NCI-H774 (cell line): ENCODE results near the gene NAT8L.

Experiments used
- DNase-seq: peaks from one replicate; lab custom pipeline; 2025; lab: John Stamatoyannopoulos, UW

The NAT8L gene

DNA sequence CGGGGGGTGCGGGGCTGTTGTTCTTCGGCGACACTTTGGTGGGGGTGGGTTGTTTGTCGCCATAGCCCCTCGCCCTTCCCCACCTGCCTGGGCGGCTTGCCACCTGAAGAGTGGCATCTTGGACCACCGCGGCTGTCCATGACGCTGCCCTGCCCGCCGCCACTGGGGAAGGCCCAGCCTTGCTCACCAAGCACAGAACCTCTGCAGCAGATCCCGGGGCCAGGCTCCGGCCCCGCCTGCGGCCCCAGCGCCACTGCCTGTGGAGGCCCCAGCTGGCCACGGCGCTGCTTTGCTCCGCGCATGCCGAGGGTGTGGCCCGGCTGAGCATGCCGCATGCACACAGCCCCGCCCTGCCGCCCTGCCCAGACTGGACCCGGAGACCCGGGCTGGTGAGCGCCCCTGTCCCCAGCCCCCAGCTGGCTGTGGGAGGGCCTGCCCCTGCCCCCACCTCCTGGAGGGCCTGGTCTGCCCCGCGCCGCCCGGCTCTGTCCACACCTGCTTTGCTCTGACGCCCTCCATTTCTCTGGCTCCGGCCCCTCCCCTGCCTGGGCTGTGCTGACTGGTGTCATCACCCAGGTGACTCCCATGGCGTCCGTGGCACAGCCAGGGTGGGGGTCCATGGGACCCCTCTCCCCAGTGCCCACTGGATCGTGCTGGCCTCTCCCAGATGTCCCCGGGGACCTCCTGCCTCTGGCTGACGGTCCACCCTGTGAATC, 5.3 kb downstream of the NAT8L start:
- DNase-seq: no peak

DNA sequence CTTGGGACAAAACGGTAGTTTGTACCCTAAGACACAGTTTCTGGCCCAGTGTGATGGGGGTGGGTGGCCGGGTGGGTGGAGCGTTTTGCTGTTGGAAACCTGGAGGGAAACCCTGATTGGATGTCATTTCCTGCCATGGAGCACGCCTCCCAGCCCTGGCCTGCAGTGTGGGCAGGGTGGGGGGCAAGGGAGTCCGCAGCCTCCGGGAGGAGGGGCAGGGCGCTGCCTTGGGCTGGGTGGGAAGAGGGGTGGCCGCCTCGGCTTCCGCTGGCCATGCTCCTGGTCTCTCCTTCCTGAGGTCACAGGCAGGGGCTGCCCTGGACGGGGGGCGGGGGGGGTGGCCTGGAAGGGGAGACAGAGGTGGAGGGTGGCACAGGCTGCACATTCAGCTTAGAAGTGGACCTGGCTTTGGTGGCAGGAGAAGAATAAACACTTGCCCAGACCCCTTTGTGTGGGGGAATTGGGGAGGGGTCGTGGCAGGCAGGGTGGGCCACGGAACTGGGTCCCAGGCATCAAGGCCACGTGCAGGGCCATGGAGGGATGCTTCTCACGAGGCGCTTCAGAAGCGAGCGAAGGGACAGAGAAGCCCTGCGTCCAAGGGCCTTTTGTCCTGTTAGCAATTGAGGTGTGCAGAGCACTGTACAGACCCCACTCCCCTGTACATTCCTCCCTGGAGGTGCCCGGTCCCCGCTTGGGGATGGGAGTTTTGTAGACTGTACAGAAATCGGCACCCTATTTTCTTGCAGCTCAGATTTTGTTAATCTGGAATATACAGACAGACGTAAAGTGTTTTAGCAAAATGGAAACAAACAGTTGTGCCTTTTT, 6.2 kb downstream of the NAT8L start:
- no peak for DNase-seq

DNA sequence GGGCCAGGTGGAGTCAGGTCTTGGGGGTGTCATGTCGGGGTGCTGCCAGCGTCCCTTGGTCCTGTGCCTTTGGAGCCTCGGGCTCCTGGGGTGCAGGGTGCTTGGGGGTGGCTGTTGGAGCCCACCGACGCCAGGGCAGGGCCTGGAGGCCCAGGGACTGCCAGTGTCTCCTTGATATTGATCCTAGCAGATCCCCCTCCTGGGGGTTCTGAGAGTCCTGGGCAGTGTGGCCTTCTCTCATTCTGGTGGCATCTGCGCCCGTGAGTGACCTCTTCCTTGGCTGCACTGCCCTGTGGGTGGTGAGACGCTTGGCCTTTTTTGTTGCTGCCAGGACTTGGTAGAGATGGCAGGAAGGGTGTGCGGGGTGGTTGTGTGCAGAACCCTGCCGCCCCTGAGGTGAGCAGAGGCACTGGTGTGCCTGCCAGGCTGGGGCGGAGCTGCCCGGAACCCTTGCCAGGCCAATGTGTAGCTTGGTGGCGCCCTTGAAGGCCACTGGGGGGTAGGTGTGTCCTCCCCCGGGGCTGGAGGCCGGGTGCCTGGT, 7.0 kb downstream of the NAT8L start:
- no peak for DNase-seq

DNA sequence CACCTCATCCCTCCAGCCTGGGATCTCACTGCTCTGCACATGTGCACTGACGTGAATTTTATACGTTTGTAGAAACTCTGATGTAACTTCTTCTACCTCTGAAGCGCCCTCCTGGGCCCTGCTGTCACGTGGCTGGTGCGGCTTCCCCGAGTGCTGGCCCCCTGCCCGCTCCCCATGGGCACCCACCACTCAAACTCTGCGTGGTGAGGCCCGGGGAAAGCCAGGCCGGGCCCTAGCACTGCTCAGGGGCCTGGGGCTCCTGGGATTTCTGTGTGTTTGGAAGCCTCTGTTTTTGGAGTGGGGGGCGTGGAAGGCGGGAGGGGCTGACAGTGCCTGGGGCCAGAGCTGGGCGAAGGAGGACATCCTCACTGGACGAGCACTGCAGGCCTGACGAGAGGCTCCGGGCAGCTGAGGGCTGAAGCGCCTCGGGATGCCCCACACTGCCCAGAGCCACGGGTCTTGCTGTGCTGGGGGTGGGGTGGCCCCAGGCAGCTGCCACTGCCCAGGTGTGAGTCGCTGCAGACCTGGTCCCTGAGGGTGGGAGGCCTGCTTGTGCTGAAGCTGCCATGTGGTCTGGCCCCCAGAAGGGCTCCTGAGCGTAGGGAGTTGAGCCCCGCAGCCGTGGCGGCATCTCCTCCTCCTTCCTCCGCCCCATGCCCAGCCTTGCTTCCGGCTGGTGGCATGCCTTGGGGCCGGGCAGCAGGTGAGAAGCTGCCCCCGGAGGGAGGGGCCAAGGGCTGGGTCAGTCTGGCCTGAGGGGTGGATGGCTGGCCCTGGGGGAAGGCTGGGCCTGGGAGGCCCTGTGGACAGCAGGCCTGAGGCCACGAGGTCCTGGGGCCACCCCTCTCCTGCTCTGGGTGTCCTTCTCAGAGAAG, 7.7 kb downstream of the NAT8L start:
- no peak for DNase-seq

DNA sequence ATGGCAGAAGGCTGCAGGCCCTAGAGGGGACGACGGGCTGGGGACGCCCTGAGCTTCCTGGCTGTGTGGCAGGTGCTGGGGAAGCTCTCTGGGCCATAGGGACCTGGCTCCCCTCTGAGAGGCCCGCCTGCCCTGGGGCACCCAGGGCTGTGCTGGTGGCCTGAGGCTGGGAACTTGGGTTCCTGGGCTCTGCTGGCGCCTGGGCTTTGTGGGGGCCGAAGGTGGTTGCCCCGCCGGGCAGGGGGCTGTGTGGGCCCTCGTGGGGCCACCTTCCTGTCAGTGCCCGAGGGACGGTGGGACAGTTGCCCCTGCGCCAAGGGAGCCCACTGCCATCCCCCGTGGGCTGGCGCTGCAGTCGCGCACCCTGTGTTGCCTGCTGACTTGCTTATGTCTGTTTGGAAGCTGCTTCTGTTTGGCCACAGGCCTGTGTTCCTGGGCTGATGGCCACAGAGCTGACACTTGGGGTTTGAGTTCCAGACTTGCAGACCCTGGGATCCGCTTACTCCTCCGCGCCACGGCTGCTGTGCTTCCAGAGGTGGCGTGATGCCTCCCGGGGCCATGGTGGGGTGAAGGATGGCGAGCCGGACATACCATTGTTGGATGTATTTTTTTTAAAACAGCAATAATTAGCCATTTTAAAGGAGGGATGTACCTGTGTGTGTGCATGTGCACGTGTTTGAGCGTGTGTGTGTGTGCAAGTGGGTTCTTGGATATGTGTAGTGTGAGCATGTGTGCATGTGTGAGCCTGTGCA, 8.5 kb downstream of the NAT8L start:
- DNase-seq: no peak

DNA sequence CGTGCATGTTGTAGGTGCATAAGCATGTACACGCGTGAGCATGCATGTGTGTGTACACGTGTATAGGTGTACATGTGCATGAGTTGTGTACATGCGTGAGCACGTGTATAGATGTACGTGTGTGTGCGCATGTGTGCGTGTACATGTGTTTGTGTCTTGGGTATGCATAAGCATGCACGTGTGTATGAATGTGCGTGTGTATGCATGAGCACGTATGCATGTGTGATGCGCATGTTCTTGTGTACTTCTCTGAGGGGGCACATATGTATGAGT, 9.0 kb downstream of the NAT8L start:
- DNase-seq: no peak

DNA sequence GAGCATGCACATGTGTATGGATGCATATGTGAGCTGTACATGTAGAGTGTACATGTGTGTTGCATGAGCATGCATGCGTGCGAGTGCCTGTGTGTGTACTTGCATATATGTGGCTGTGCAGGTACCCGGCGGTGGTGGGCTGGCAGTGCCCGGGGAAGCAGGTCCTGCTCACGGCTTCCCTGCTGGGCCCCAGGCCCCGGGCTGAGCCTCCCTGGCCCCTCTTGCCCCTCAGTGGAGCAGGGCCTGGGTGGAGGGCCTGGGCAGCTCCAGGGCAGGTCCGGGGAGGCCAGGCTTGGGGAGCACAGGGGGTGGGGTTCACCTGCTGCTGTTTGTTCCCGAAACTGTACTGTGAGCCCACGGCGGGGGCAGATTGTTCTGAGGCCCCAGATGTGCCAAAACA, 9.4 kb downstream of the NAT8L start:
- DNase-seq: no peak

DNA sequence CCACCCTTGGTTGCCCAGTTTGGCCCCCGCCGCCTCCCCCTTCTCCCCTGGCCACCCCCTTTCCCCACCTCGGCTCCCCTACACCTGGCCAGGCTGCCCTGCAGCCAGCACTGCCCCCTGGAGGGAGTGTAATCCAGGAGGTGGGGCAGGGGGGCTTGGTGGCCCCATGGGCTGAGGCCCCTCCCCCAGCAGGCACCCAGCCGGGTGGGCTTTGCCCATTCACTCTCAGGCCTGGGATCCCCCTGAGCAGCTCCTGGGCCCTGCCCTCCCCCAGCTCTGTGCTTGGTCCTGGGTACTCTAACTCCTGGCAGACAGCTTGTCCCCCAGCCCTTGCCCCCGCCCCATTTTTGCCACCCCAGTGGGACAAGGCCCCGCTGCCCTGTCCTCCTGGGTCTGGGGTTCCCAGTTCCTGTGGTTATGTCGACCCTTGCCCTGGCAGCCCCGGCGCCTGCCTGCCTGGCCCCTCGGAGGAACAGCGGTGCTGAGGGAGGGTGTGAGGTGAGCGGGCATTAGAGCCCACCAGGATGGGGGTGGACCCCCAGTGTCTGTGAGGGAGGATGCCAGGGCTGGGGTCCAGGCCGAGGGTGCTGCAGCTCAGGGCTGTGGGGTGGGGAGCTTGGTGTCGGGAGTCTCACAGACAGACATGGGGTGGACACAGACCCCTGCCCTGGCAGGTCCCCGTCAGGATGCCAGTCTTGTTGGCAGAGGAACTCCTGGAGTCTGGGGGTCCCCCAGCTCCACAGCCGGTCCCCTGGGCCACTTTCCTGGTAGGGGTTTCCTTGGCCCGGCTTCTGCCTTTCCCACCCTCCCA, 10.2 kb downstream of the NAT8L start:
- DNase-seq: no peak

DNA sequence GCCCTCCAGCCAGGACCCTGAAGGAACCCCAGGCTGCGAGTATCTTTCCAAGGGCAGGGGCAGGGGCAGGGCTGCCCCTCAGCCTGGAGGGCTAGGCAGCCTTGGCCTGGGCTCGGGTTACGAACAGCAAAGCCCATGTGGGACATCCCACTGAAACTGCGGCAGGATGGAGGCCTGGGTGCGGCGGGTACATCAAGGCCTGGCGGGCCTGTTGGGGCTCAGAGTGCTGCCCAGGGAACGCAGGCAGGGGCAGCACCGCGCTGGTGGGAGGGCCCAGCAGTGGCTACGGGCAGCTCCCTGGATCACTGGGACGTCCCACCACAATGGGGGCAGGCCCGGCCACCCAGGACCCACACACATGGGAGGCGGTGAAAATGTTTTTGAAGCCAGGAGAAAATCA, 10.9 kb downstream of the NAT8L start:
- DNase-seq: no peak

DNA sequence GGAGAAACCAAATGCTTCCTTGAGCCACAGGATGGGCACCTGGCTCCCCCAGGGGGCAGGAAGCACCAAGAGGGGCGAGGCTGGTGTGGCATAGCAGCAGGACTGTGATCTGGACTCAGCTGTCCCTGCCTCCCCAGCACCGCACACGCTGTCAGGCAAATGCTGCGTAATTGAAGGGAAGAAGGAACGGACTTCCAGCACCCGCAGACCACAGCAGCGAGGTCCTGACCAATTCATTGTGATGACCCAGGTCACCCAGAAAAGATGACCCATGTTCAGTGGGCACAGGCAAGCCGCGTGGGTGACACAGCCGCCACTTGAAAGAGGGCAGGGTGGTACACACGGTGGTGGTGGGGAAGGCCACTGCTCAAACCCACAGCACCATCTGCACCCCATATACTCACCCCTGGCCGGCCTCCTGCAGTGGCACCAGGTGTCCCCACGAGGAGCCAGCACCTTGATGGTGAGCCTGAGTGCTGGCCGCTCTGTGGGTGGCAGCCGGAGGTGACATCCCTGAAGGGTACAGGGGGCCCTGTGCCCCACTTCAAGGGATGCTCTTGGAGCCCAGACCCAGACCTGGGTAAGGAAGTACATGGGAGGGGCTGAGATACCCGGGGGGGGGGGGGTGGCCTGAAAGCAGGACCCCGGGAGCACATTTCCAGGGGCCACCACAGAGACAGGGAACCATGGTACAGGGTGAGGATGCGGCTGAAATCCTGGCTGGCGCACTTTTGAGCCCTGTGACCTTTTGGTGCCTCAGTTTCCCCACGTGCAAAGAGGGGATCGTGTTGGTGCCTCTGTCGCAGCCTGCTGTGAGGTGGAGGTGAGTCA, 11.5 kb downstream of the NAT8L start:
- DNase-seq: no peak

DNA sequence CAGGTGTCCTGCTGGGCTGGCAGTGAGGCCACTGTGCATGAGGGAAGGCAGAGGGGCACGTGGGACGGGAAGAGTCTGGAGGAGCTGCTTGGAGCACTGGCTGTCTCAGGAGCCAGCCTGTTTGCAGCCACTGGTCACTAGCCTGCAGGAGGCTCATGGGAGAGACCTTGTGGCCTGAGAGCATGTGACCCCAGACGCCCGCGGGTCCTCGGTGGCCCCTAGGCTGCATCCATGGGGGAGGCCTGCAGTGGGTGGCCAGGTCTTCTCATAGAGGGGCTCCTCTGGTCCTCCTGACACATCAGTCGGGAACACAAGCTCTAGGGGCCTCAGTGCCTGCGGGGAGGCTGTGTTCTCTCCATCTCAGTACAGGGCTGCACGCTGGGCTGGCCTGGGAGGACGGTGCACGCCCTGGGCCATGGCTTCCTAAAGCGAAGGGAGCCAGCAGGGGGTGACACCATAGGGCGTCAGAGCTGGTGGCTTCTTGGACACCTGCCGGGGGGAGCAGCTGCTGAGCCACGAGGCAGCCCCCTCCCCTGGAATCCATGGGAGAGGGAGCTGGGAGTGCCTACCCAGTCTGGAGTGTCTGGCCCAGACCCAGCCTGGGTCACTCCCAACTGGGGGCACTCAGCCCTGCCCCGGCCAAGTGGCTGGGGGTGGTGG, 12.3 kb downstream of the NAT8L start:
- DNase-seq: no peak

DNA sequence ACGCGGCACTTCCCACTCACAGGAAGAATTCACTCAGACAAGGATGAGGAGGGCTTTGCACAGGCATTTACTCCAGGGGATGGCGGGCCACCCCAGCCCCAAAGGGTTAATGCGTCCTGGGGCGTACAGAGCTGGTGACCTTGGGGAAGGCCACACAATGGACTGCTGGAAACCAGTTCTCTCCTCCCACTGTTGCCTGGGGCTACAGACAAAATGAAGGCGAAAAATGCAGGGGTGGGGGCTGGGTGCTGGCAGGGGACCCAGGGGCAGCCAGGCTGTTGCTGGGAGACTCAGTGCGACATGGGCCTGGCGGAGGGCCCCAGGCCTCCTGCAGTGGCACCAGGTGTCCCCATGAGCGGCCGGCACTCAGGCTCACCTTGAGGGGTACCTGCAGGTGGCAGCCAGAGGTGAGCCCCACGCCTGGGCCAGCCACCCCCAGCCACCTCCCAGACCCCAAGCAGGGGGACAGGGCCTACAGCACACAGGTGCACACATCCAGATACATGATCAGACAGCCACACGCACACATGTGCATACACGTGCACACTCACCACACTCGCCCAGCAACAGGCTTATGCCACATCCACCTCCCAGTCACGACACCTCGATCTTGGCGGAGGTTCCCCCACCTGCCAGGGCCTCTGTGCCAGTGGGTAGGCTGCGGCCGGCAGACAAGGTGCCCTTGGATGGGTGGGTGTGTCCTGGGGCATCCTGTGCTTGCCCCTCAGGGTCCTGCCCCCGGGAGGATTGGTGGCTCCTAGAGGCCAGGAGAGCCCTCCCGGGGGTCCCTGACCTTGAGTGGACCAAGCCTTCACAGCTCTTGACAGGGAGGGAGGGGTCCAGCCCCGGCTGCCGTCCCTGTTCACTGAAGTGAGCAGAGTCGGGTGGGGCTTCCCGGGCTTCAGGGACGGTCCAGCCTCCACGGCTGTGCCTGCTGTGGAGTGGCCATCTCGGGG, 13.1 kb downstream of the NAT8L start:
- no peak for DNase-seq

DNA sequence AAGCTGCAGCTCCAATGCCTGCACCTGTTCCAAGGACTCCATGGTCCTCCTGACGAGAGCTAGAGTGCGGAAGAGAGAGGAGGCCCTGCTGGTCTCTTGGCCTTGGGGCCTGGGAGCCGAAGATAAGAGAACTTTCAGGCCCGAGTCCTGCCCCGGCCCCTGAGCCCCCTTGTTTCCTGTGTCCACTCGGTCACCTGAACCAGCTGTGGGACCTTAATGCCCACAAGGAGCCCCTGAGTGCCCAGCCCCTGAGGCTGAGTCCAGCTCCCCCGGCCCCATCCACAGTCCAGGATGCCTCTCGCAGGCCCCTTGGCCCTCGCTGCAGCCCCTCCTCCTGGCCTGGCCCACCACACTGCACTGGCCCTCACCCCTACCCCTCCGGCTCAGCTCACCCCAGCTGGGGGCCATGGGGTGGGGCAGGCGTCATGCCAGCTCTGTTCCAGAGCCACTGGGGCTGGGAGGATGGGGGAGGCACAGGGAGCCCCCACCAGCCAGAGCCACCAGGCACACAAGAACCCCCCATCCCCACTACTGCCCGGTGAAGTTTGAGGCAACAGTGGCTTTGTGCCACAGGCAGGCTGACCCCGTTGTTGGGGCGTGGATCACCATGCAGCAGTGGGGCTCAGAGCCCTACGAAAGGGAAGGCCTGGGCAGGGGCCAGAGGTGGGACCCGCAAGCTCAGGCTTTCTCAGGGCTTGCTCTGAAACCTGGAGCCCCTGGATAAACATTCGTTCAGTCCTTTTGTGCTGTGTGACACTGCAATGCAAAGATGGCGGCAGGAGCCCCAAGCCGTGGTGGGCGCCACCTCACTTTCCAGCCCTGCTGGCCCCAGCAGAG, 14.1 kb downstream of the NAT8L start:
- DNase-seq: no peak

DNA sequence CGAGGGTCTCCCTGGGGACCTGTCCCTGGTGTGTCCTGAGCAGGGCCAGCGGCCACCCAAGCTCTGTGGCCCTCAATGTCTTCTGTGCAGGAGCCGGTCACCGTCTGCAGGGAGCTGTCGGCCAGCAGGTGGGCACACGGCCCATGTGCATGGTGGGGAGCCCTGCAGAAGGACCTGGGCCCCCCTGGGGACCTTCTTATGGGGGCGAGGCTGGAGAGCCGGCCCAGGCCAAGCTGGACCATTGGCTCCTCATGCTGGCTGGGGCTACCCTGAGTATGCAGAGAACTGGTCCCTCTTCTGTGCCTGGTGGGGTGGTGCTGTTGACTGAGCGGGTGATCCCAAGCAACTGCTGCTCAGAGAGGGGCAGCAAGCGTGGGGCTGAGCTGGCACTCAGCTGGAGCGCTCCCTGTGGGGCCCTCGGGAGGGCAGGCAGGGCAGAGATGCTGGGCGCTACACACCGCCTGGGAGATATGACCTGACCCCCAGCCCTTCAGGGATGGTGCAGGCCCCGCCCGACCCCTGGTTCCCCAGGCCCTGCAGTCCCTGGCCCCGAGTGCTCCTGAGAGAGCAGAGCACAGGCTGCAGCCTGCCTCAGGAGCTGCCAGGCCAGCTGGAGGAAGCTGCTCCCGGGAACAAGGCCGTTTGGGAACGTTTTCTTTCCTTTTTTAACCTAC, 14.8 kb downstream of the NAT8L start:
- no peak for DNase-seq

DNA sequence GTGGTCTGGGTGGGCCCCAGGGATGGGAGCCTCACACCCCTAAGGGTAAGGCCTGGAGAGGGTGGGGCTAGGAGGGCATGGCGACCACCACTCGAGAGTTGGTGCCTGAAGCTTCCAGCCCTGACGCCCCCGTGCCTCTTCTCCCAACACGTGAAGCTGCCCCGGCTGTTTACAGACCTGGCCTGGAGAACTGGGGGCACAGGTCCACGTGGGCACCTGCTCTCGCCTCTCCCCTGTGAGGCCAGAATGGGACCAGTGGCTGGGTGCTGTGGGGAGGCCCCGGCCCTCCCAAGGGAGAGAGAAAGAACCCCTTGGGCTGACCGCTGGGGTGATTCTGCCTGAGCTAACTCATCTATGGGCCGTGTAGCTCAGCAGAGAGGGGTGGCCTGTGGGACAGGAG, 15.5 kb downstream of the NAT8L start:
- no peak for DNase-seq

DNA sequence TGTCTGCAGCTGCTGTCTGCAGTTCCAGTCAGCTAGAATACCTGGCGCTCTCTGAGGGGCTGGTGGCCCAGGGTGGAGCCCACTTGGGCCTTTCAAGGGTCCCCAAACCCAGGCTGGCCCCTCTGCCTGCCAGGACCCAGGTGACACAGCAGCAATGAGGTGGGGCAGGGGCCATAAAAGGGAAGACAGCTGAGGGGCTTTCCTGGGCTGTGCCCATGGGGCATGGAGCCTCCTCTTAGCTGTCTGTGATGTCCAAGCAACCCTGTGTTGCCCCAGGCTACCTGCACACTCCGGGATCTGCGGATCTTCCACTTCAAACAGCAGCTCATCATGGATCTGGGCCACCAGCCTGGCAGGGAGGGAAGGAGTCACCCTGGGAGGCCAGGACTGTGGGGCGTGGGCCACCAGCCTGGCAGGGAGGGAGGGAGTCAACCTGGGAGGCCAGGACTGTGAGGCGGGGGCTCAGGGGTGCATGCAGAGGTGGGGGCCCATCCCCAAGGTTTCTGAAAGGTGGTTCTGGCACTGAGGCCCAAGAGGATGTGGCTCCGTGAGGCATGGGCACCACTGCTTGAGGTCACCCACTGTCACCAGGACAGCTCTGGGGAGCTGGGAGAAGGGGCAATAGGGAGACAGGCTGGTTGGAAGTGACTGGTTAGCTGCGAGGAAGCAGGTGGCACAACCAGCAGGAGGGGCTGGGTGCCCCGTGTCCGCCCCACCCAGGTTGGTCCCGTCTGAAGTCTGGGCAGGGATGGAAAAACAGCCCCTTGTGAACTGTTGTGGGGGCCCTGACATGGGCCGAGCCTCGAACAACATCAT, 16.3 kb downstream of the NAT8L start:
- DNase-seq: no peak
